NCI-H2196 treated with DMSO at 0.1 percent for 48 hours (cell line): ENCODE results near the gene NOTUM.

Source experiments
- DNase-seq: peaks from one replicate; lab custom pipeline; 2025; ENCODE audit not compliant: unreplicated experiment; lab: John Stamatoyannopoulos, UW

NOTUM gene

DNA sequence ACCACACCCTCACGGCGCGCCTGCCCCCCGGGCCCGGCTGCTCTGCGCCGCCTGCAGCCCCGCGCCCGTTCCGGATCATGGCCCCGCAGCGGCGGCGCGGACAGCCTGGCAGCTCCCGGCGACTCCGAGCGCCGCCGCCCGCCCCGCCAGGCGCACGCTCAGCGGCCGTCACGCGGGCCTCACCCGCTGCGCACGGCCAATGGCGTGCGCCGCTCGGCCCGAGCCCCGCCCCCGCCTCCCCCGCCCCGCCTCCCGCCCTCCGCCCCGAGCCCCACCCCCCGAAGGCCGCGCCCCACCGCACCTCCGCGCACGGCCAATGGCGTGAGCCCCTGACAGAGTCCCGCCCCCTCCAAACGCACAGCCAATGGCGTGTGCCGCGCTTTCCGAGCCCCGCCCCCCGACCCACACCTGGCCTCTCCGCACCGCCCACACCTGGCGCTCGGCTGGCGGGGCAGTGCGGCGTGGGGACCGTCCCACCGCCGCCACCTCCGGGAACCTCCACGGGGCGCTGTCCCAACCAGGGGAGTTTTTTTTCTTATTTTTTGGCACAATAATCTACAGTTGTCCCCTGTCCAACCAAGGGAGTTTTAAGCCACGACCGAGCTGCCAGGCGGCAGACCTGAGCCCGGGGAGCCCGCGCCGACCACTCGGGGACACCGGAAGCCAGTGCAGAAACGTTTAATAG lies 49.6 kb downstream of the NOTUM start, which contains the start of gene PCYT2:
TSS of gene PCYT2 (minus strand) at position 123 of the 685 bp plus-strand sequence. CDS start at position 79, 44 bp downstream.
- DNase-seq: peak; percentile 92

GRCh38 chr17:81910840-81911276 lies 50.1 kb downstream of the NOTUM start:
- DNase-seq: no peak

DNA sequence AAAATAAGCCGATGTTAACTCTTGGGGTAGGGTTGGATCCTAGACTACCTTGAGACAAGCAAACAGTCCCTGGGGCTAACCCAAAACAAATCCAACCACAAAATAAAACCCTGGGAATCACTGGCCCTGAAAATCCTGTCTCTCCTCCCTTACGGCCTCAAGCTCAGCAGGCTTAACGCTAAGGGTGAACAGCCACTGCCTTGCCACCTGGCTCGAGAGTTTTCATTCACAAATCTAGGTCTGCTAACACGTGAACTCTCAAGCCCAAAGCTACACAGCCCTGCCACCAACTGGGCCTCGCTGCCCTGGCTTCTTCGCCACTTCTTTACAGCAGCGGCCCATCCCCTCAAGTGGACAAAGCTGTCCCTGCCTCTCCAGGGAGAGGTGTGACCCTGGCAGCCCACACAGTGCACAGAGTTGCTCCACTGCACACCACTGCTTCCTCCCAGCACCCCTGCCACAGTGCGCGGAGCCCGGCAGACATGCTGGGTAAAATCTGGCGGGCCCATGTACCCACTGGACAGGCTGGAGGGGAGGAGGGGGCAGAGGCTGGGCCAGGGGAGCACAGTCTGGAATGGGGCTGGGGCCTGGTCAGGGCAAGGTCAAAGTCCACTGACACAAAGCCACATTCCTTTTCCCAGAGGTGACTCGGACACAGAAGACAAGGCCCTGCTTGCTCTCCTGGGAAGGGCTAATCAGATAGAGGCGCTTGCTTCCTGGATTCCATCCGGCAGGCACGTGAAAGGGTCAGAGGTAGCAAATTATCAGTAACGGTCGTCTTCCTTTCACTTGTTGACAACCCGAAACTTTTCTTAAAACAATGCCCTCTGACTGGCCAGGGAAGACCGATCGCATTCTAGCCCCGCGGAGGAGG lies 50.8 kb downstream of the NOTUM start:
- DNase-seq: no peak

DNA sequence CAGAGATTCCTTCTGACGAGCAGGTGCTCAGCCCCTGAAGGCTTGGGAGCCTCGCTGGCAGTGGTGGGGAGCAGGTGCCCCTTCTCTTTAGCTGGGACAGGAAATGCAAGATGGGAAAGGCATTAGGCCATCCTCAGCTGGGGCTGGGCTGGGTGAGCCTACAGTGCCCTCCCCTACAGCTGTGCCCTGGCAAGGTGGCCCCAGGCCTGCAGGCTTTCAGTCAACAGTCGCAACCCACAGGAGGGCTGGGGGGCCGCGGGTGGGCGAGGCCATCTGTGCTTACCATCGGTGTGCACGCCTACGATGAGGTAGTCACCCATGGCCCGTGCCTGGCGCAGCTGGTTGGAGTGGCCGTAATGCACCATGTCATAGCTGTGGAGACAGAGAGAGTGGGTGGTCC lies 51.8 kb downstream of the NOTUM start:
- no peak for DNase-seq

GRCh38 chr17:81908793-81909192 lies 52.2 kb downstream of the NOTUM start:
- no peak for DNase-seq

DNA sequence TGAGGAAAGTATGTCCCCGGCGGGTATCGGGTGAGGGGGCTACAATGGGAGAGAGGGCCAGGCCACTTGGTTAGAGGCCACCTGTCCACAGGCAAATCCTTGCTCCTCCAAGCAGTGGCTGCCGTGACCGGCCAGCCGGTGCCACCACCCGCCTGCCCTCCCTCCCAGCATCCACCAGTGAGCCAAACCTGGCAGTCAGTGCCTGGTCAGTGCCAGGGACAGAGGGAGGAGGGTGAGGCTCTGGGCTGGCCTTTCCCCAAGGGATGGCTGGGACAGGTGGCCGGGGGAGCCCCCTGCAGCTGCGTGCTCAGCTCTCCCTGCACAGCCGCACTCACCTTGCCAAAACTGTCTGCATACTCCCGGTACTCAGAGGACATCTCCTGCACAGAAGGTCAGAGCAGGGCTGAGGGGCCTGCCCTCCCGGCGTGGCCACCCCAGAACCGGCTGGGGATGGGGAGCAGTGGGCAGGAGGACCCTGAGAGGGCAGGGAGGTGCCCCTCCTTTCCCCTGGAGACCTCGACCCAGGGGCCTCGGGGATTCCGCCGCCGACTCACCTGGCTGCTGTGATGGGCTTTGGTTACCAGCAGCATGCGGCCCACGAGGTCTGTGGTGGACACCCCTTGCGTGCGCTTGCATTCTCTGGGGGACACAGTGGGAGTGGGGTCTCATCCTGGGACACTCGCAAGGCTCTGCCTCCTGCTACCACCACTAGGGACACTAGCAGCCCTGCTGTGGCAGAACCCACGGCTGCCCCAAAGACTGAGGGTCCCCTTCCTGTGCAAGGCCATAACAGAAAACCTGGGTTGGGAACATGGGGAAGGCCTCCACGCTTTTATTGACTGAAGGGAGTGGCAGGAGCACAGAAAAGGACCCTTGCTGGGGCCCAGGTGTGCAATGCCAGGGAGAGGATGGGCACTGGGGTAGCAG lies 53.5 kb downstream of the NOTUM start:
- no peak for DNase-seq

DNA sequence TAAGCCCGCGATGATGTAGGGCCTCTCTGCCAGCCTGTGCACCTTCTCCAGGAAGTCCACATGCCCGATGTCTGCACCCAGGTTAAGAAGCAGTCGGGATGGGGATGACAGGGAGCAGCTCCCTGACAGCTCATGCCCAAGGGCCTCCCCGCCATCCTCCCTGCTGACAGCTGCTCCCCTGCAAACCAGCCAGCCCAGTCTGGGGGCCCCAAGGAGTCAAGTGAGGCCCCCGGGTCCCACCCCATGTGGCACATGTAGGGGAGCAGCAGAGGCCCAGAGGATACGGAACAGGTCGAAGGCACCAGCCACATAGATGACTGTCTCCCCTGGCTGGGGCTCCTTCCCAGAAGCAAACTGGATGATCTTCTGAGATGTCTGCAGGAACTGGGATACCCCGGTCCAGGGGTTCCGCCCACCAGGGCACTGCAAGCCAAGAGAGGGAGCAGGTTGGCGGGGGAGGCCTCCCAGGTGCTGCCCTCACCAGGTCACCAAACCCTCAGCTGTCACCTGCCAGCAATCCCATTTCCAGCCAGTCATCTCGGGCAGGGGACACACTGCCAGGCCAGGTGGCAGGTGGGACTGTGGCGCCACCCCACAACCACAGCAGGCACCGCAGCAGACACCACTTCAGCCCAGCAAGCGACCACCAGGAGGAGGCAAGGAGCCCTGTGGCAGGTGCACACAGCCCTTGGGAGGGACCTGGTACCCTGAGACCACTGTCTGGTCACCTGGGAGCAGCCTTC lies 54.3 kb downstream of the NOTUM start:
- DNase-seq: no peak

GRCh38 chr17:81905993-81906392 lies 55.0 kb downstream of the NOTUM start:
- DNase-seq: no peak

DNA sequence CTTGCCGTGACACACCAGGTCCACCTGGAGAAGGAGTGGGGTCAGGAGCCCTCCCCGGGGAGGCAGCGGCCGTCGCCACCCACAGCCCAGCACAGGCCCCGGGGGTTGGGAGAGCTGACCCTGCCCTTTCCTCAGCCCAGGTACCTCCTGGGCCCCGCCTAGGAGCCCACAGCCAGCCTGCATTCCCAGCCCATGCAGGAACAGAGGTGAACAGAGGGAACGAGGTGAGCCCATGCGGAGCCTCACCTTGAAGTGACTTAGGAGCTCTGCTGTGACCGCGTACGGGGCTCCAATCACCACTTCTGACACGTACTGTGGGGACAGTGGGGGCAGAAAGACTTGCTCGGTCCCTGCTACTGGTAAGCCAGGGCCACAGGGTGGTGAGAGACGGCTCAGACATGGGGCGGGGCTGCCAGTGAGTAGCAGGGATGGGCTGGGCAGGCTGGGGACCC lies 55.5 kb downstream of the NOTUM start:
- DNase-seq: no peak

- DNase-seq: no peak
Observed at GRCh38 chr17:81904600-81905423, 56.2 kb downstream of the NOTUM start.

DNA sequence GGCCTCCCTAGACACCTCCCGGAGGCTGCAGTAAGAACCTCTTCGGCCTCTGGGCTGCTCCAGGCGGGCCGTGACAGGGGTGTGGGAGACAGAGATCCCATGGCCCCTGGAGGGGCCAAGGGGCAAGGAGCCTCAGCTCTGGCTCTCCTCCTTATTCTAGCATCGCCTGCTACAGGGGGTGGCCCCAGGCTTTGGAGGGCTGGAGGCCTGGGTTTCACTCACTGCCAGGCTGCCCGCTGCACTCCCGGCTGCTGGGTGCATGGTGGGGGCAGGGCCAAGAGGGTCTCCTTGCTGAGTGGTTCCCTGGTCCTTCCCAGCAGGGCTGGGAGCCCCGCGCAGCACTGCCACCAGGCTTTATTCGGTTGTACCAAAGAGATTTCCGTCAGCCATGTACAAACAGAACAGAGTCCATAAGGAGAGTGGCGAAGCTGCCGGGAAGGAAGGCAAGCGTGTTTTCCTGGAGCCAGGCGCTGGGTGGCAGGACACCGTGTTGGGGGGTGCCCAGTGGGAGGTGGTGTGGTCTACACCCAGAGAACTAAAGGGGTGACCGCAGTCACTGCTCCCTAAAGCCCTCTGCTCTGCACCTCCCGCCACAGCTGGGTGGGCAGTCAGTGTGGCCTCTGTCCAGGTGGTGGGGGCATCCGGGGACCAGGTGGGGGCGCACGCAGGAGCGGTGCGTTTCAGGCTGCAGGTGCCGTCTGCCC lies 56.9 kb downstream of the NOTUM start:
- no peak for DNase-seq

DNA sequence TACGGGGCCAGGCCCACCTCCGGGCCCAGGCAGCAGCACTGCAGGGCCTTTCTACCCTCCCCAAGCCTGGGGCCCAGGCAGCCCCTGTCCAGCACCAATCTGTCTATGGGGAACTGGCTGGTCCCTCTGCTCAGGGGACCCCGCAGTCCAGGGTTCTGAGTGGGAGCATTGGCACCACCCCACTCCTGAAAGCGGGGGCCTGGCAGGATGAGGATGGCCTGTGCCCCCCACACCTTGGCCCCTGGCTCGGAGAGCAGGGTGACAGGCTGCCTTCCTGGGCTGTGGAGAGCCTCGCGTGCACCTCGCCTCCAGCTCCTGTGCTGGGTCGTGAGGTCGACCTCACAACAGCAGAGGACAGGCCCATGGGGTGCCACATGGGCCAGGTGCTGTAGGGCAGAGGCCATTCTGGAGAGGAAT lies 57.6 kb downstream of the NOTUM start:
- DNase-seq: no peak

DNA sequence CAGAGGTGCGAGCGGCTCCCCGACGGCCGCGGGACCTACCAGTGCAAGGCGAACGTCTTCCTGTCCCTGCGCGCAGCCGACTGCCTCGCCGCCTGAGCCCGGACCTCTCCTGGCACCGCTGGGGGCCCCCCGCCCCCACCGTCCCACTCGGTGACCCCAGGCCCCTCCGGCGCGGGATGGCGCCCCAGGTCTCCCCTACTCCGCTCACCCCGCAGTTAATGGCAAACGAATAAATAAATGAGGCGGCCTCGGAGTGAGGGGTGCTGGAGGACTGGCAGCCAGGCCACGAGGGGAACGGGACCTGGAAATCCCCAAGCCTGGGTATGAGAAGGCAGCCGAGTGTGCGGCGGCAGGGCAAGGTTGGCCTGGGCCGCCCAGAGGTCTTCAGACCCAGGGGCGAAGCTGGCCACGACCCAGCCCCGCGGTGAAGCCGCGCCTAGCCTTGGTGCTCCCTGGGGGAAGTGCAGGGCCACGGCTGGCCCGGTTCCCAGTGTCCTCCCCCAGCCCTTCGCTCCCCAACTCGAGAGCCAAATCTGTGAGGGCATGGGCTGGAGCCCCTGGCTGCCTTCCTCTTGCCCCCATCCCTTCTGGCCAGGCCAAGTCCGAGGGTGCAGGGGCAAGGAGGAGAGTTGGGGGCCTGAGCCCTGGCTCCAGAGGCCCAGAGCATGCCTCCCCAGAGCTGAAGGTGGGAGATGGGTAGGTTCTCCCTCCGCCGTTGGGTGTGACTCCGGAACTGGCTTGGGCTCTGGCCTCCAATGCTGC lies 58.2 kb downstream of the NOTUM start:
- no peak for DNase-seq
